Measurements from ENCODE around the gene MTG2. TPM values are rescaled to one million over a fixed set of nuclear protein-coding genes. Genes with fewer than 3 reads are reported as not detected.

MTG2 gene
- total and polyA plus RNA-seq, 10 of the 15 experiments (the other 5 are each of a cell fraction or from before 2014, with no cell fraction given): 6.2 to 52.4 (median 34.3) TPM

GRCh38 chr20:62175711-62176110 is 7.1 kb upstream of the MTG2 start:
- H3K9me3 ChIP-seq (replicated peaks; ENCODE audit: control insufficient read depth, insufficient read depth, low read length): no peaks in the 10 kb centered on the region
- in situ Hi-C loops (cut with MboI) (no loop called here), intact Hi-C loops (cut with micrococcal nuclease; ENCODE audit: unreplicated experiment) (no loop called here)
- H2AFZ ChIP-seq (ENCODE audit: control insufficient read depth, low read depth, low read length): no peak overlapping the region
- no peaks in the 10 kb centered on the region for H3K27me3 ChIP-seq (replicated peaks in 1 of 2; ENCODE audit: control insufficient read depth in 2 of 2, insufficient read depth in 2 of 2, low read length in 1 of 2)
- no peak overlapping the region for H3K4me3 ChIP-seq
- TF ChIP-seq CREM (IDR thresholded peaks at IDR 0.05; ENCODE audit: low read depth) (no peak), FOS (IDR thresholded peaks at IDR 0.05; ENCODE audit: borderline replicate concordance, extremely low read depth, insufficient read length) (no peak), CEBPB (IDR thresholded peaks at IDR 0.05; ENCODE audit: borderline replicate concordance in 1 of 2, low read depth in 2 of 2, low read length in 2 of 2) (no peak), BCLAF1 (IDR thresholded peaks at IDR 0.05) (no peak), RBBP5 (conservative IDR thresholded peaks at IDR 0.05) (no peak), ETV6 (conservative IDR thresholded peaks at IDR 0.05 in 1 of 2, IDR thresholded peaks at IDR 0.05 in 1 of 2; ENCODE audit: borderline replicate concordance in 1 of 2, low read depth in 1 of 2) (no peak), WRNIP1 (IDR thresholded peaks at IDR 0.05; ENCODE audit: borderline replicate concordance, low read depth, low read length) (no peak), SMAD5 (IDR thresholded peaks at IDR 0.05; ENCODE audit: low read depth) (no peak)
- TF ChIP-seq, protein P1, sequence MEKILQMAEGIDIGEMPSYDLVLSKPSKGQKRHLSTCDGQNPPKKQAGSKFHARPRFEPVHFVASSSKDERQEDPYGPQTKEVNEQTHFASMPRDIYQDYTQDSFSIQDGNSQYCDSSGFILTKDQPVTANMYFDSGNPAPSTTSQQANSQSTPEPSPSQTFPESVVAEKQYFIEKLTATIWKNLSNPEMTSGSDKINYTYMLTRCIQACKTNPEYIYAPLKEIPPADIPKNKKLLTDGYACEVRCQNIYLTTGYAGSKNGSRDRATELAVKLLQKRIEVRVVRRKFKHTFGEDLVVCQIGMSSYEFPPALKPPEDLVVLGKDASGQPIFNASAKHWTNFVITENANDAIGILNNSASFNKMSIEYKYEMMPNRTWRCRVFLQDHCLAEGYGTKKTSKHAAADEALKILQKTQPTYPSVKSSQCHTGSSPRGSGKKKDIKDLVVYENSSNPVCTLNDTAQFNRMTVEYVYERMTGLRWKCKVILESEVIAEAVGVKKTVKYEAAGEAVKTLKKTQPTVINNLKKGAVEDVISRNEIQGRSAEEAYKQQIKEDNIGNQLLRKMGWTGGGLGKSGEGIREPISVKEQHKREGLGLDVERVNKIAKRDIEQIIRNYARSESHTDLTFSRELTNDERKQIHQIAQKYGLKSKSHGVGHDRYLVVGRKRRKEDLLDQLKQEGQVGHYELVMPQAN (conservative IDR thresholded peaks at IDR 0.05): no peak
- TF ChIP-seq, protein P2, sequence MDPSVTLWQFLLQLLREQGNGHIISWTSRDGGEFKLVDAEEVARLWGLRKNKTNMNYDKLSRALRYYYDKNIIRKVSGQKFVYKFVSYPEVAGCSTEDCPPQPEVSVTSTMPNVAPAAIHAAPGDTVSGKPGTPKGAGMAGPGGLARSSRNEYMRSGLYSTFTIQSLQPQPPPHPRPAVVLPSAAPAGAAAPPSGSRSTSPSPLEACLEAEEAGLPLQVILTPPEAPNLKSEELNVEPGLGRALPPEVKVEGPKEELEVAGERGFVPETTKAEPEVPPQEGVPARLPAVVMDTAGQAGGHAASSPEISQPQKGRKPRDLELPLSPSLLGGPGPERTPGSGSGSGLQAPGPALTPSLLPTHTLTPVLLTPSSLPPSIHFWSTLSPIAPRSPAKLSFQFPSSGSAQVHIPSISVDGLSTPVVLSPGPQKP (IDR thresholded peaks at IDR 0.05; ENCODE audit: low read depth, low read length): no peak
- WGBS (ENCODE audit: insufficient coverage, insufficient replicate concordance, low lambda C conversion rate, missing lambda C conversion rate): 98% methylated on average over 10 of the region's 10 CpGs
- DNase-seq (ENCODE audit: low read depth, low spot score) (no peak), FAIRE-seq (no peak), ATAC-seq (no peak)
- H3K9ac ChIP-seq (ENCODE audit: control insufficient read depth, insufficient read depth, low read length): no peak overlapping the region
- H3K79me2 ChIP-seq (ENCODE audit: control insufficient read depth, insufficient read depth, low read length): no peaks in the 10 kb centered on the region
- no peak overlapping the region for H3K4me2 ChIP-seq (ENCODE audit: control insufficient read depth, insufficient read depth)
- H3K27ac ChIP-seq (ENCODE audit: control insufficient read depth, insufficient read depth): no peak overlapping the region
- ChIA-PET POLR2A (no interaction called here), CTCF (no interaction called here), RAD21 (ENCODE audit: unreplicated experiment) (no interaction called here), SMC1A (ENCODE audit: uncharacterized antibody, unreplicated experiment) (no interaction called here)
- no TSS peak for BruUV-seq (replicated peaks)
- no peaks in the 10 kb centered on the region for H3K4me1 ChIP-seq (ENCODE audit: control insufficient read depth, insufficient read depth, low read length)
- no peaks in the 10 kb centered on the region for H4K20me1 ChIP-seq (ENCODE audit: control insufficient read depth, insufficient read depth)
- H3K36me3 ChIP-seq (ENCODE audit: control insufficient read depth in 2 of 2, insufficient read depth in 2 of 2, low read length in 1 of 2): peaks cover 0 to 2% of the 10 kb centered on the region in 2 experiments; a peak in 3 of 4 replicates

All from GM12878 (cell line).